PC-9 (cell line): Measurements from ENCODE around the gene LIPJ. TPM values are rescaled to one million over a fixed set of nuclear protein-coding genes. Genes with fewer than 3 reads are reported as not detected.

ENCODE experiments used
- BruUV-seq: library from RNA; stranded (reverse); fragments of 400-500 nt; replicated peaks from 2 replicates; lab custom pipeline; 2021; lab: Mats Ljungman, UMichigan
- CTCF ChIA-PET: fragments of 300-600 bp; sonication (Branson Sonifier 250); formaldehyde crosslinking; loops from one replicate; lab custom pipeline; 2022; ENCODE audit warnings: antibody characterized with exemption; lab: Charles Lee
- POLR2A ChIA-PET: fragments of 300-600 bp; sonication (Branson Sonifier 250); formaldehyde crosslinking; loops from one replicate; lab custom pipeline; 2022; ENCODE audit warnings: antibody characterized with exemption; ENCODE audit not compliant: unreplicated experiment; lab: Charles Lee
- DNase-seq, 2 experiments: peaks; one replicate each; pipeline versions ENCODE4 v3.0.0 to v3.0.0-alpha.2; 2015 to 2022; ENCODE audit warnings: mixed read lengths in 1 of 2
- H2AFZ ChIP-seq: fragments of 200-600 bp; sonication (generic); 2 replicates; pipeline ENCODE4 v1.8.1; 2017; ENCODE audit warnings: antibody characterized with exemption
- H3F3A ChIP-seq: fragments of 200-600 bp; sonication (generic); 2 replicates; pipeline ENCODE4 v1.8.1; 2017; ENCODE audit warnings: antibody characterized with exemption, mild to moderate bottlenecking, low read depth; ENCODE audit not compliant: insufficient read depth
- H3K27ac ChIP-seq: fragments of 200-600 bp; sonication (generic); 2 replicates; pipeline ENCODE4 v1.6.1; 2016; ENCODE audit warnings: mixed run types
- H3K27me3 ChIP-seq: fragments of 200-600 bp; sonication (generic); 2 replicates; pipeline ENCODE4 v1.6.1; 2016; ENCODE audit warnings: low read depth, mixed run types; ENCODE audit not compliant: insufficient read depth
- H3K36me3 ChIP-seq: fragments of 200-600 bp; sonication (generic); 2 replicates; pipeline ENCODE4 v1.6.1; 2016; ENCODE audit warnings: low read depth, mixed run types
- H3K4me1 ChIP-seq: fragments of 200-600 bp; sonication (generic); replicated peaks from 2 replicates; pipeline ENCODE4 v1.6.1; 2016; ENCODE audit warnings: mixed run types; ENCODE audit not compliant: insufficient read depth
- H3K4me2 ChIP-seq: fragments of 200-600 bp; sonication (generic); 2 replicates; pipeline ENCODE4 v1.6.1; 2017; ENCODE audit warnings: mixed run types
- H3K4me3 ChIP-seq: fragments of 200-600 bp; sonication (generic); 2 replicates; pipeline ENCODE4 v1.6.1; 2016; ENCODE audit warnings: mixed run types
- H3K79me2 ChIP-seq: fragments of 200-600 bp; sonication (generic); 2 replicates; pipeline ENCODE4 v1.6.1; 2017; ENCODE audit warnings: low read depth, mixed run types
- H3K9me2 ChIP-seq: fragments of 200-600 bp; sonication (generic); 2 replicates; pipeline ENCODE4 v1.8.1; 2017; ENCODE audit warnings: mild to moderate bottlenecking; ENCODE audit not compliant: insufficient read depth
- H3K9me3 ChIP-seq: fragments of 200-600 bp; sonication (generic); 2 replicates; pipeline ENCODE4 v1.8.1; 2016; ENCODE audit warnings: low read depth; ENCODE audit not compliant: insufficient read depth
- H4K20me1 ChIP-seq: fragments of 200-600 bp; sonication (generic); 2 replicates; pipeline ENCODE4 v1.8.1; 2017; ENCODE audit not compliant: insufficient read depth
- CTCF ChIP-seq: fragments of 200-600 bp; sonication (generic); conservative IDR thresholded peaks from 2 replicates; pipeline ENCODE4 v1.6.1; 2017; ENCODE audit warnings: mixed run types, antibody characterized with exemption, mild to moderate bottlenecking, moderate library complexity
- EZH2 ChIP-seq: fragments of 200-600 bp; sonication (generic); IDR thresholded peaks from 2 replicates; pipeline ENCODE4 v1.8.0; 2017; ENCODE audit warnings: antibody characterized with exemption, low read depth
- intact Hi-C: fragments of 100-400 bp; cut with micrococcal nuclease; formaldehyde crosslinking; loops from one replicate; pipeline ENCODE4 v1.10.0; 2022; ENCODE audit not compliant: unreplicated experiment
- total RNA-seq: library from RNA; stranded (reverse); gene quantifications from 2 replicates; pipeline ENCODE4 v1.2.3, GENCODE V29; 2021

Gene LIPJ
- total RNA-seq, 1 experiment from 2014 or later = not detected

- H4K20me1 ChIP-seq = no peaks in the 10 kb centered on the region
- CTCF ChIA-PET = no interaction called here
These were observed 22.2 kb downstream of the LIPJ start for GRCh38 chr10:88608780-88609179.

GRCh38 chr10:88616250-88616977 is 29.9 kb downstream of the LIPJ start:
- Histone ChIP-seq H3K27ac (no peak overlapping the region), H3K9me3 (no peaks in the 10 kb centered on the region), H2AFZ (no peak overlapping the region), H4K20me1 (no peaks in the 10 kb centered on the region), H3K4me3 (no peak overlapping the region), H3K79me2 (no peaks in the 10 kb centered on the region), H3K4me2 (no peak overlapping the region), H3K36me3 (no peaks in the 10 kb centered on the region), H3K4me1 (no peaks in the 10 kb centered on the region), H3F3A (no peaks in the 10 kb centered on the region), H3K27me3 (no peaks in the 10 kb centered on the region), H3K9me2 (no peaks in the 10 kb centered on the region)
- CTCF ChIA-PET = no interaction called here
- no peak for DNase-seq
- BruUV-seq = no TSS peak
- POLR2A ChIA-PET = no interaction called here
- intact Hi-C loops = no loop called here
- TF ChIP-seq CTCF (no peak), EZH2 (no peak)

More at GRCh38 chr10:88608780-88609179, 22.2 kb downstream of the LIPJ start:
- TF ChIP-seq CTCF = no peak
- no peak for TF ChIP-seq EZH2
- intact Hi-C loops = no loop called here
- Histone ChIP-seq H2AFZ (no peak overlapping the region), H3K4me3 (no peak overlapping the region), H3K79me2 (no peaks in the 10 kb centered on the region), H3K9me2 (no peaks in the 10 kb centered on the region), H3K27ac (no peak overlapping the region), H3K4me2 (no peak overlapping the region), H3K9me3 (no peaks in the 10 kb centered on the region), H3F3A (no peaks in the 10 kb centered on the region), H3K4me1 (no peaks in the 10 kb centered on the region), H3K36me3 (no peaks in the 10 kb centered on the region), H3K27me3 (no peaks in the 10 kb centered on the region)
- POLR2A ChIA-PET = no interaction called here
- no peak for DNase-seq
- BruUV-seq = no TSS peak

GRCh38 chr10:88617772-88618300 is 31.3 kb downstream of the LIPJ start:
- POLR2A ChIA-PET = no interaction called here
- CTCF ChIA-PET = no interaction called here
- intact Hi-C loops = no loop called here

More at GRCh38 chr10:88617772-88618300, 31.3 kb downstream of the LIPJ start:
- Histone ChIP-seq H3K4me2 (no peak overlapping the region), H3K9me3 (no peaks in the 10 kb centered on the region), H3F3A (no peaks in the 10 kb centered on the region), H3K9me2 (no peaks in the 10 kb centered on the region), H3K4me1 (no peaks in the 10 kb centered on the region), H3K4me3 (no peak overlapping the region), H3K27ac (no peak overlapping the region), H2AFZ (no peak overlapping the region), H3K27me3 (no peaks in the 10 kb centered on the region), H3K79me2 (no peaks in the 10 kb centered on the region), H4K20me1 (no peaks in the 10 kb centered on the region), H3K36me3 (no peaks in the 10 kb centered on the region)
- DNase-seq = no peak
- no peak for TF ChIP-seq EZH2
- no peak for TF ChIP-seq CTCF
- no TSS peak for BruUV-seq
